Heart right ventricle (tissue), 16 donors: ENCODE data around the gene PLEKHA1. TPM values are rescaled to one million over a fixed set of nuclear protein-coding genes. Genes with fewer than 3 reads are reported as not detected.

Source experiments
- ATAC-seq, 8 donors: fragments of 200-7000 bp; cut with Tn5 transposase; one replicate each; pipeline ENCODE4 v1.9.1; 2020; ENCODE audit warnings: mild to moderate bottlenecking in 8 of 8, moderate library complexity in 8 of 8, moderate number of reproducible peaks in 1 of 8
- DNase-seq, 2 donors: peaks; one replicate each; pipeline ENCODE4 v3.0.0-alpha.2; 2020
- H3K27ac ChIP-seq, 10 donors: fragments of 200-600 bp; sonication (generic) in 2 of 10; one replicate each; pipeline versions ENCODE4 v1.5.0 to v1.8.0; 2020 to 2022; ENCODE audit warnings: mild to moderate bottlenecking in 3 of 10
- H3K27me3 ChIP-seq, 7 donors: fragments of 200-600 bp; one replicate each; pipeline ENCODE4 v1.8.0; 2021 to 2022; ENCODE audit warnings: mild to moderate bottlenecking in 2 of 7
- H3K36me3 ChIP-seq, 9 donors: fragments of 200-600 bp; sonication (generic) in 1 of 9; one replicate each; pipeline versions ENCODE4 v1.5.0 to v1.8.0; 2020 to 2022; ENCODE audit warnings: mild to moderate bottlenecking in 2 of 9
- H3K4me1 ChIP-seq, 9 donors: fragments of 200-600 bp; sonication (generic) in 1 of 9; one replicate each; pipeline versions ENCODE4 v1.5.0 to v1.8.0; 2020 to 2022; ENCODE audit warnings: mild to moderate bottlenecking in 4 of 9
- H3K4me3 ChIP-seq, 10 donors: fragments of 200-600 bp; sonication (generic) in 2 of 10; one replicate each; pipeline versions ENCODE4 v1.5.0 to v1.8.0; 2020 to 2022; ENCODE audit warnings: mild to moderate bottlenecking in 7 of 10, moderate library complexity in 2 of 10
- H3K9me3 ChIP-seq, 11 donors: fragments of 200-600 bp in 10 of 11; sonication (generic) in 2 of 11; one replicate each; pipeline versions ENCODE4 v1.5.0 to v1.8.0; 2013 to 2022; ENCODE audit warnings: mild to moderate bottlenecking in 2 of 11, control low read depth in 1 of 11, moderate library complexity in 1 of 11
- WGBS, 2 donors: extraction: QIAGEN DNeasy Blood & Tissue Kit; methylation state at CpG; one replicate each; pipeline ENCODE4 v1.1.7; 2013; ENCODE audit warnings: inconsistent platforms in 1 of 2; 5-methylcytosine and 5-hydroxymethylcytosine counted together
- intact Hi-C, 10 donors: fragments of 100-400 bp; cut with DNase I; formaldehyde crosslinking; loops; one replicate each; pipeline versions ENCODE4 v1.11.1 to v1.14.2; 2022
- polyA plus RNA-seq, 2 donors: library from polyadenylated mRNA; stranded (reverse); fragments of 200-250 nt; gene quantifications; one replicate each; pipeline ENCODE4 v1.2.3, GENCODE V29; 2013
- total RNA-seq, 10 donors: library from RNA; stranded (reverse); fragmentation: NEBNext Ultra II Directional in 3 of 10; extraction: Animal tissue kit (Norgen Biotek cat#: 25700) in 3 of 10; gene quantifications; one replicate each; pipeline versions ENCODE4 v1.2.1 to v1.2.4, GENCODE V29; 2021 to 2023
- TF ChIP-seq, protein P1 (sequence below), 9 donors: fragments of 200-600 bp; sonication (generic) in 2 of 9; IDR thresholded peaks; one replicate each; pipeline versions ENCODE4 v1.5.0 to v1.8.0; 2021 to 2022; ENCODE audit warnings: antibody characterized with exemption in 9 of 9, mild to moderate bottlenecking in 5 of 9, moderate library complexity in 1 of 9
- donor health status: Arrhythmogenic right ventricular cardiomyopathy.
- donor health status: ischemic (EF 13 %, LVEDD 7.1; RV severe dilation, severe dysfunction).
- donor health status: healthy with polysubstance abuse.
- donor health status: DM: no; HTN: yes; CAD: no.
- donor health status: DM: no; HTN: no; CAD: no.
- donor health status: ischemic (EF 25% LVEDD 6.9; RV normal size, moderate dysfunction).
- donor health status: ischemic (EF 25% LVEDD 5.7; RV mildly dilated, moderate dysfunction).
- donor health status: healthy.
- donor health status: DM: yes; HTN: yes; CAD: no.
- donor health status: Ischemic cardiomyopathy.
- donor health status: ischemic (EF 35%, LVEDD 5.7; RV mildly dilated, moderate dysfunction).
- donor health status: nonischemic (EF 11% LVEDD 7.7; RV severe dilation, severe dysfunction).
- donor health status: DM: yes; HTN: yes; CAD: no.
- donor health status: PGD.
- donor health status: ischemic (EF 29% LVEDD 5.4; RV normal size, mild dysfunction).
- donor health status: nonischemic (EF 23%, LVEDD 6.1; RV moderate dilation, normal function).

PLEKHA1 gene
- total and polyA plus RNA-seq, 12 donors: 16.7 to 72.9 (median 49.4) TPM

DNA sequence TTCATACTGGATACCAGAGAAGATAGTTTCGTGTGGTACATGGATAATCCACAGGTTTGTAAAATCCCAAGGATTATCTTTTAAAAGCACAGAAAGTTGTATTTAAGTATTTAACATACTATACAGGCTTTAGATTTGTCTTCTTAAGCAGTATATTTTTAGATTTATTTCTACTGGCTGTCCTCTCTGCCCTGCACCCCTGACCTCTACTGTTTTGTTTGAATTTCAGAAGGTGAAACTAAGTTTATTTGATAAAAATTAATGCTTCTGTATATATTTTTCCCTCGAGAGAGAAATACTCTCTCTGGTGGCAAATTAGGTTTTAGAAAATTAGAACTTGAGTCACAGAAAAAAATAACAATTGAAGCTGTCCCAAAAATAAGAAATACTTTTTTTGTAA lies 18.8 kb downstream of the PLEKHA1 start:
- Histone ChIP-seq H3K36me3 (peaks cover 0 to 55% (median 20%) of the 10 kb centered on the region in 9 donors), H3K27me3 (no peaks in the 10 kb centered on the region), H3K9me3 (peaks cover 0 to 5% (median 0%) of the 10 kb centered on the region in 11 donors), H3K4me3 (no peak overlapping the region), H3K27ac (peak overlapping the region in 8 of 10 donors; percentile 2 to 64 (median 26)), H3K4me1 (peaks cover 0 to 43% (median 26%) of the 10 kb centered on the region in 9 donors)
- no peak for ATAC-seq
- intact Hi-C loops: loop anchor here in 1 of 10 donors (5.0 kb wide), 1 partner anchor 34 kb away; no protein-coding TSS in a partner anchor
- 67% methylated on average over 2 of the region's 2 CpGs for WGBS, 2 donors
- no peak for DNase-seq
- TF ChIP-seq, protein P1, sequence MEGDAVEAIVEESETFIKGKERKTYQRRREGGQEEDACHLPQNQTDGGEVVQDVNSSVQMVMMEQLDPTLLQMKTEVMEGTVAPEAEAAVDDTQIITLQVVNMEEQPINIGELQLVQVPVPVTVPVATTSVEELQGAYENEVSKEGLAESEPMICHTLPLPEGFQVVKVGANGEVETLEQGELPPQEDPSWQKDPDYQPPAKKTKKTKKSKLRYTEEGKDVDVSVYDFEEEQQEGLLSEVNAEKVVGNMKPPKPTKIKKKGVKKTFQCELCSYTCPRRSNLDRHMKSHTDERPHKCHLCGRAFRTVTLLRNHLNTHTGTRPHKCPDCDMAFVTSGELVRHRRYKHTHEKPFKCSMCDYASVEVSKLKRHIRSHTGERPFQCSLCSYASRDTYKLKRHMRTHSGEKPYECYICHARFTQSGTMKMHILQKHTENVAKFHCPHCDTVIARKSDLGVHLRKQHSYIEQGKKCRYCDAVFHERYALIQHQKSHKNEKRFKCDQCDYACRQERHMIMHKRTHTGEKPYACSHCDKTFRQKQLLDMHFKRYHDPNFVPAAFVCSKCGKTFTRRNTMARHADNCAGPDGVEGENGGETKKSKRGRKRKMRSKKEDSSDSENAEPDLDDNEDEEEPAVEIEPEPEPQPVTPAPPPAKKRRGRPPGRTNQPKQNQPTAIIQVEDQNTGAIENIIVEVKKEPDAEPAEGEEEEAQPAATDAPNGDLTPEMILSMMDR (IDR thresholded peaks at IDR 0.05): no peak

DNA sequence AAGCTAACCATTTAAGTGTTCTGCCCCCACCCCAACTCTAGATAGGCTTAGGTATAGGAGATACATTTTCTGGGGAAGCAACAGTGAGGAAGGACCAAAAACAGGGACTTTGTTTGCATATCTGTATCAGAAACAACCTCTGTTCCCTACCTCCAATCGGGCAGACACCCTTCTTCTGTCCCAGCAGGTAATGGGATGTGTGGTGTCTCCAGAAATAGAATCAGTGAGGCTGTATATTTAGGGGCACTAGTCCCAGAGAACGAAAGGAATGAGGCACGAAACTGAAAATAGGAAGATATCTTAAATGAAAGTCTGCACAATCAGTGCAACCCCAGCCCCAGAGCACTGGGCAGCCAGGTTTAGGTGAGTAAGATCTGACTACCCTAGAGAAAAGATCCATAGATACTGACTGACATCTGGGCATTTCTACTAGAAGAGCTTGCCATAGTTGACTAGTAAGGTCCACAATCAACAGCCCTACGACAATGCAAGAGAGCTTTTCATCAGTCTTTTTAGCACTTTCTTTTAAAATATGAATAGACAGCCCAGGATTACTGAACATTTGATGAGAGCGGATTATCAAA lies 28.1 kb downstream of the PLEKHA1 start:
- peaks cover 0 to 91% (median 17%) of the 10 kb centered on the region in 9 donors for H3K36me3 ChIP-seq
- no peaks in the 10 kb centered on the region for H3K9me3 ChIP-seq
- H3K27ac ChIP-seq: peak overlapping the region in 3 of 10 donors; percentile 30 to 56 (median 33)
- DNase-seq (no peak), ATAC-seq (peak in 3 of 8 donors; percentile 28 to 60 (median 42))
- no peaks in the 10 kb centered on the region for H3K27me3 ChIP-seq
- 53 to 73% methylated on average over 5 of the region's 5 CpGs for WGBS, 2 donors
- TF ChIP-seq, protein P1 (IDR thresholded peaks at IDR 0.05): no peak
- H3K4me3 ChIP-seq: no peak overlapping the region
- H3K4me1 ChIP-seq: peaks cover 0 to 64% (median 31%) of the 10 kb centered on the region in 9 donors
- intact Hi-C loops: no loop called here

DNA sequence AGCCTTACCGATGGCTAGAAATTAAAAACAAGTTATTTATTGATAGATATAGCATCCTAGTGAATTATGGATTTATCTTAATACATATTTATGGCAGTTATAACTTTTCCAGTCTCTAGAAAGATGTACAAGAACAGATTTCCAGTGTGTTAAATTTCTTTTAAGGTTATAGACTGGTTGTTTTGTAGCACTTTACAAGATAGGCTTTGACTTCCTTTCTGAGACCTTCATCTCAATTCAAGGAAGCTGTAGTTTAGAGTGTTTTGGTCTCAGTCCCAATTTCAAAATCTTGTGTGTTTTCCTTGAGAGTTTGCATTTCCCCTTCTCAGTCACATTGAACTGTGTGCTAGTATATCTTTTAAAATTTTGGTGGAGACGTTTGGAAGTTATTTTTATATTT lies 30.1 kb downstream of the PLEKHA1 start:
- H3K27ac ChIP-seq: peak overlapping the region in 5 of 10 donors; percentile 14 to 52 (median 41)
- ATAC-seq: no peak
- H3K4me1 ChIP-seq: peaks cover 0 to 64% (median 37%) of the 10 kb centered on the region in 9 donors
- WGBS, 2 donors: 28 to 38% methylated on average over 2 of the region's 2 CpGs
- TF ChIP-seq, protein P1 (IDR thresholded peaks at IDR 0.05): no peak
- peaks cover 0 to 90% (median 17%) of the 10 kb centered on the region in 9 donors for H3K36me3 ChIP-seq
- intact Hi-C loops: no loop called here
- DNase-seq: no peak
- H3K9me3 ChIP-seq: no peaks in the 10 kb centered on the region
- no peaks in the 10 kb centered on the region for H3K27me3 ChIP-seq
- no peak overlapping the region for H3K4me3 ChIP-seq

DNA sequence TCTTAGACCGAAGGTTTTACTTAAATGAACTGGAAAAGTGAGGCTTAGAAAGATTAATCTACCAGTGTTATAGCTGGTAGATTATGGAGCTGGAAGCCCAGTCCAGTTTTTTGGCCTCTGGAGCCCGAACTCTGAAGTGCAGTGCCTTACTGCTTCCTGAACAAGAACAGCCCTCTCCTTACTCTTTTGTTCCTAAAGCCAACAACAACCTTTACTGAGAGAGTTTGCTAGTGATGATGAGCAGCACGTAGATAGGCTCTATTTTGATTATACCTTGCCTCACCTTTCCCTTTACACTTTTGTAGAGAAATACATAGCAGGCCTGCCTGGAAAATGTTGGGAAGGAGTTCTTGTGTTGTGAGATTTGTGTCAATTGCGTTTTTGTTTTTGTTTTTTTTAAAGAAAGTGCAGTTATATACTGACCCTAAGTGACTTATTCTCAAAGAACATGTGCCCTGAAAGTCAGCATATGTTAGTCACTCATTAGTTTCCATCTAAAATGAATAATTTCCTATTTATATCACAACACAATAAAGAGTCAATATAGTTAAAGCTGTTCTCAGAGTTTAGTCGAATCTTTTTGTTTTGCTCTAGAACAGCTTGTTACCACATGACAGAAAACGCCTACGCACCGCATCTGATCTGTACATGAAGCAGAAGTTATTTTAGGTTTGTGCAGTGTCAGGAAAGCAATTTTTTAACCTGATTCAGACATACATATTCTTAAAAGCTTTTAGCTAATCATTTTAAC lies 33.0 kb downstream of the PLEKHA1 start:
- H3K27ac ChIP-seq: peak overlapping the region in 7 of 10 donors; percentile 0 to 67 (median 47)
- 66 to 67% methylated on average over 8 of the region's 8 CpGs for WGBS, 2 donors
- DNase-seq: peak in 1 of 2 donors; percentile 23
- no peaks in the 10 kb centered on the region for H3K27me3 ChIP-seq
- peaks cover 0 to 91% (median 11%) of the 10 kb centered on the region in 9 donors for H3K36me3 ChIP-seq
- H3K9me3 ChIP-seq: no peaks in the 10 kb centered on the region
- intact Hi-C loops: no loop called here
- no peak overlapping the region for H3K4me3 ChIP-seq
- TF ChIP-seq, protein P1 (IDR thresholded peaks at IDR 0.05): no peak
- H3K4me1 ChIP-seq: peaks cover 0 to 42% (median 30%) of the 10 kb centered on the region in 9 donors
- ATAC-seq: peak in 6 of 8 donors; percentile 30 to 68 (median 47)
